Activated T-cell treated with anti-CD3 and anti-CD28 coated beads, Interleukin-2, amount 50 U/mL, for 72 hours (primary cell): ENCODE results near the gene RNF150. TPM values are rescaled to one million over a fixed set of nuclear protein-coding genes. Genes with fewer than 3 reads are reported as not detected.

Source experiments
- ATAC-seq, 2 donors: fragments of 150-1000 bp; cut with Tn5 transposase; replicated peaks in 1 of 2; 2 replicates each; pipeline ENCODE4 v1.10.0; 2021; ENCODE audit warnings: moderate library complexity in 2 of 2, mild to moderate bottlenecking in 1 of 2
- DNase-seq, 2 donors: peaks; one replicate each; pipeline ENCODE4 v3.0.0; 2021 to 2022; ENCODE audit warnings: mixed read lengths in 1 of 2
- H3K27ac Mint-ChIP-seq: one replicate; pipeline ENCODE4 v1.8.0; 2022; ENCODE audit warnings: mild to moderate bottlenecking, moderate library complexity, mixed read lengths
- H3K27me3 Mint-ChIP-seq: one replicate; pipeline ENCODE4 v1.8.0; 2022; ENCODE audit warnings: low read depth, mixed read lengths
- H3K36me3 Mint-ChIP-seq, 2 donors: one replicate each; pipeline ENCODE4 v1.8.0; 2022; ENCODE audit warnings: mixed read lengths in 2 of 2, mild to moderate bottlenecking in 1 of 2; ENCODE audit not compliant: insufficient read depth in 2 of 2
- H3K4me1 Mint-ChIP-seq: one replicate; pipeline ENCODE4 v1.8.0; 2022; ENCODE audit warnings: low read depth, mixed read lengths
- H3K4me3 Mint-ChIP-seq, 2 donors: one replicate each; pipeline ENCODE4 v1.8.0; 2022; ENCODE audit warnings: mild to moderate bottlenecking in 2 of 2, mixed read lengths in 2 of 2, moderate library complexity in 2 of 2
- H3K9me3 Mint-ChIP-seq, 2 donors: one replicate each; pipeline ENCODE4 v1.8.0; 2022; ENCODE audit warnings: mixed read lengths in 2 of 2
- total RNA-seq, 2 donors: library from RNA; stranded (reverse); gene quantifications; one replicate each; pipeline ENCODE4 v1.2.3, GENCODE V29; 2022

Gene RNF150
- total RNA-seq, 2 donors from 2014 or later: 0.10 to 0.46 TPM

- Mint-ChIP-seq H3K36me3 (no peaks in the 10 kb centered on the region), H3K27me3 (peaks cover 22% of the 10 kb centered on the region), H3K4me3 (no peak overlapping the region), H3K27ac (no peak overlapping the region), H3K4me1 (no peaks in the 10 kb centered on the region), H3K9me3 (no peaks in the 10 kb centered on the region)
- DNase-seq (peak; percentile 50 to 57), ATAC-seq (peak; percentile 51 to 58)
These were observed 271.7 kb downstream of the RNF150 start for GRCh38 chr4:140861359-140862176.

GRCh38 chr4:140858897-140859296 lies 274.4 kb downstream of the RNF150 start:
- H3K27me3 Mint-ChIP-seq: peaks cover 22% of the 10 kb centered on the region
- ATAC-seq: no peak
- H3K9me3 Mint-ChIP-seq: no peaks in the 10 kb centered on the region
- DNase-seq: no peak
- H3K4me3 Mint-ChIP-seq: no peak overlapping the region
- H3K27ac Mint-ChIP-seq: no peak overlapping the region
- H3K36me3 Mint-ChIP-seq: no peaks in the 10 kb centered on the region
- no peaks in the 10 kb centered on the region for H3K4me1 Mint-ChIP-seq

- DNase-seq (no peak), ATAC-seq (no peak)
- no peaks in the 10 kb centered on the region for H3K9me3 Mint-ChIP-seq
- H3K4me1 Mint-ChIP-seq: no peaks in the 10 kb centered on the region
- no peaks in the 10 kb centered on the region for H3K36me3 Mint-ChIP-seq
- H3K4me3 Mint-ChIP-seq: no peak overlapping the region
- H3K27me3 Mint-ChIP-seq: peaks cover 16% of the 10 kb centered on the region
- H3K27ac Mint-ChIP-seq: no peak overlapping the region
These were observed 276.2 kb downstream of the RNF150 start for GRCh38 chr4:140857111-140857510.

- ATAC-seq (no peak), DNase-seq (no peak)
- H3K4me3 Mint-ChIP-seq: no peak overlapping the region
- peaks cover 12% of the 10 kb centered on the region for H3K27me3 Mint-ChIP-seq
- no peaks in the 10 kb centered on the region for H3K9me3 Mint-ChIP-seq
- H3K27ac Mint-ChIP-seq: no peak overlapping the region
- H3K36me3 Mint-ChIP-seq: no peaks in the 10 kb centered on the region
- no peaks in the 10 kb centered on the region for H3K4me1 Mint-ChIP-seq
These were observed 276.6 kb downstream of the RNF150 start for GRCh38 chr4:140856621-140857062.

GRCh38 chr4:140854168-140854567 lies 279.1 kb downstream of the RNF150 start:
- DNase-seq (no peak), ATAC-seq (no peak)
- Mint-ChIP-seq H3K4me3 (no peak overlapping the region), H3K27ac (no peak overlapping the region), H3K27me3 (peaks cover 6% of the 10 kb centered on the region), H3K9me3 (no peaks in the 10 kb centered on the region), H3K36me3 (no peaks in the 10 kb centered on the region), H3K4me1 (no peaks in the 10 kb centered on the region)

- no peaks in the 10 kb centered on the region for H3K36me3 Mint-ChIP-seq
These were observed 281.5 kb downstream of the RNF150 start for GRCh38 chr4:140851804-140852203.

GRCh38 chr4:140851032-140851636 lies 282.1 kb downstream of the RNF150 start:
- H3K4me1 Mint-ChIP-seq: no peaks in the 10 kb centered on the region
- ATAC-seq (no peak), DNase-seq (peak; percentile 18 to 32)
- no peak overlapping the region for H3K27ac Mint-ChIP-seq
- H3K36me3 Mint-ChIP-seq: no peaks in the 10 kb centered on the region
- peaks cover 6% of the 10 kb centered on the region for H3K27me3 Mint-ChIP-seq
- no peak overlapping the region for H3K4me3 Mint-ChIP-seq
- no peaks in the 10 kb centered on the region for H3K9me3 Mint-ChIP-seq

More at GRCh38 chr4:140851804-140852203, 281.5 kb downstream of the RNF150 start:
- Mint-ChIP-seq H3K4me3 (no peak overlapping the region), H3K27me3 (peaks cover 6% of the 10 kb centered on the region), H3K9me3 (no peaks in the 10 kb centered on the region), H3K27ac (no peak overlapping the region), H3K4me1 (no peaks in the 10 kb centered on the region)
- ATAC-seq: no peak
- DNase-seq: no peak

GRCh38 chr4:140849526-140849925 lies 283.7 kb downstream of the RNF150 start:
- H3K36me3 Mint-ChIP-seq: no peaks in the 10 kb centered on the region
- no peaks in the 10 kb centered on the region for H3K9me3 Mint-ChIP-seq
- ATAC-seq (no peak), DNase-seq (no peak)
- no peak overlapping the region for H3K27ac Mint-ChIP-seq
- peaks cover 6% of the 10 kb centered on the region for H3K27me3 Mint-ChIP-seq
- H3K4me3 Mint-ChIP-seq: no peak overlapping the region
- no peaks in the 10 kb centered on the region for H3K4me1 Mint-ChIP-seq

GRCh38 chr4:140846736-140847135 lies 286.5 kb downstream of the RNF150 start:
- Mint-ChIP-seq H3K9me3 (no peaks in the 10 kb centered on the region), H3K4me3 (no peak overlapping the region), H3K4me1 (no peaks in the 10 kb centered on the region), H3K27ac (no peak overlapping the region), H3K27me3 (no peaks in the 10 kb centered on the region), H3K36me3 (no peaks in the 10 kb centered on the region)
- no peak for ATAC-seq
- DNase-seq: no peak

GRCh38 chr4:140844061-140844460 lies 289.2 kb downstream of the RNF150 start:
- Mint-ChIP-seq H3K27me3 (no peaks in the 10 kb centered on the region), H3K9me3 (no peaks in the 10 kb centered on the region), H3K27ac (no peak overlapping the region), H3K36me3 (no peaks in the 10 kb centered on the region), H3K4me3 (no peak overlapping the region), H3K4me1 (no peaks in the 10 kb centered on the region)
- ATAC-seq (no peak), DNase-seq (no peak)

- no peak for ATAC-seq
- no peaks in the 10 kb centered on the region for H3K4me1 Mint-ChIP-seq
- no peaks in the 10 kb centered on the region for H3K9me3 Mint-ChIP-seq
- DNase-seq: no peak
- no peaks in the 10 kb centered on the region for H3K27me3 Mint-ChIP-seq
- no peak overlapping the region for H3K4me3 Mint-ChIP-seq
- H3K36me3 Mint-ChIP-seq: no peaks in the 10 kb centered on the region
- no peak overlapping the region for H3K27ac Mint-ChIP-seq
These were observed 292.1 kb downstream of the RNF150 start for GRCh38 chr4:140841186-140841585.

- no peak overlapping the region for H3K27ac Mint-ChIP-seq
- ATAC-seq: no peak
- H3K4me1 Mint-ChIP-seq: no peaks in the 10 kb centered on the region
- no peak for DNase-seq
- H3K27me3 Mint-ChIP-seq: no peaks in the 10 kb centered on the region
- H3K36me3 Mint-ChIP-seq: no peaks in the 10 kb centered on the region
- no peak overlapping the region for H3K4me3 Mint-ChIP-seq
- no peaks in the 10 kb centered on the region for H3K9me3 Mint-ChIP-seq
These were observed 293.1 kb downstream of the RNF150 start for GRCh38 chr4:140839888-140840790.

- Mint-ChIP-seq H3K36me3 (no peaks in the 10 kb centered on the region), H3K27ac (no peak overlapping the region), H3K27me3 (no peaks in the 10 kb centered on the region), H3K4me1 (no peaks in the 10 kb centered on the region), H3K4me3 (no peak overlapping the region), H3K9me3 (no peaks in the 10 kb centered on the region)
- DNase-seq: no peak
- no peak for ATAC-seq
These were observed 293.9 kb downstream of the RNF150 start for GRCh38 chr4:140839406-140839805.
